Astrocyte (in vitro differentiated cells and primary cell): ENCODE measurements around the gene RPS6KA2.

Experiments
- CTCF ChIP-seq: IDR thresholded peaks from 2 replicates; pipeline ENCODE4 v1.5.1; 2011; ENCODE audit warnings: low read depth, mild to moderate bottlenecking, inconsistent platforms, low read length, moderate library complexity; ENCODE audit not compliant: insufficient read depth
- EZH2 ChIP-seq: IDR thresholded peaks from 2 replicates; pipeline ENCODE4 v1.6.1; 2012; ENCODE audit warnings: mild to moderate bottlenecking, low read length, inconsistent platforms; ENCODE audit not compliant: insufficient read depth

DNA sequence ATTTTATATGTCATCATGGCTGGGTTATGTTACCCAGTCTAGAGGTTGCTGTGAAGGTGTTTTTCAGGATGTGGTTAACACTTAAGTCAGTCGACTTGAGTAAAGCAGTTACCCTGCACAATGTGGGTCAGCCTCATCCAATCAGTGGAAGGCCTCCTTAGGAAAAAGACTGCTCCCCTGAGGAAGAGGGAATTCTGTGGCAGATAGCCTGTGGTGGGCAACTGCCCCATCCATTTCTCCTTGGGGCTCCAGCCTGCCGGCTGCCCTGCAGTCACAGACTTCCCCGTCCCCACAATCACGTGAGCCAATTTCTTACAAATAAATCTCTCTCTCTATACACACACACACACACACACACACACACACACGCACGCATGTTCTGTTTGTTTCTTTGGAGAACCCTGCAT lies 209.8 kb downstream of the RPS6KA2 start:
- TF ChIP-seq CTCF (no peak), EZH2 (no peak)
